ENCODE measurements around the gene RAB17. TPM values are rescaled to one million over a fixed set of nuclear protein-coding genes. Genes with fewer than 3 reads are reported as not detected.

The RAB17 gene
- total RNA-seq, 3 donors from 2014 or later (not counting 1 experiment from before 2014, with no cell fraction given), result not detected

GRCh38 chr2:237558961-237559641 lies 31.4 kb downstream of the RAB17 start:
- H3K4me1 Mint-ChIP-seq, result no peaks in the 10 kb centered on the region
- H3K27me3 ChIP-seq (ENCODE audit: control insufficient read depth, insufficient read depth, low read length), result no peaks in the 10 kb centered on the region
- WGBS (ENCODE audit: insufficient coverage), result 81% methylated on average over 22 of the region's 22 CpGs

DNA sequence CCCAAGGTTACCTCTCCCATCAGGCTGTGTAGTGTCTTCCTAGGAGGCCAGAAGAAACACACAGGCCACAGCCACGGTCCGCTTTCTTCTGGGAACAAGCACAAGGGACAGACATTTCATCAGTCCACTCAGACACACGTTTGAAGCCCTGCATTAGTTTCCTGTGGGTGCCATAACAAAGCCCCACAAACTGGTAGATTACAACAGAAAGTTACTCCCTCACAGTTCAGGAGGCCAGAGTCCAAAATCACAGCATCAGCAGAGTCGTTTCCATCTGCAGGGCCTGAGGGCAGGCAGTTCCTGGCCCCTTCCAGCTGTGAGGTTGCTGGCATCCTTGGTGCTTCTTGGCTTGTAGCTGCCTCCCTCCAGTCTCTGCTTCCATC lies 32.9 kb downstream of the RAB17 start:
- peaks cover 14% of the 10 kb centered on the region for H3K9me3 ChIP-seq (ENCODE audit: control insufficient read depth, insufficient read depth, low read length)
- no peaks in the 10 kb centered on the region for H3K4me1 Mint-ChIP-seq
- no peaks in the 10 kb centered on the region for H3K27me3 ChIP-seq (ENCODE audit: control insufficient read depth, insufficient read depth, low read length)
- no peak for ATAC-seq
- no peak overlapping the region for H3K4me3 ChIP-seq (ENCODE audit: low read length)
- no peaks in the 10 kb centered on the region for H3K36me3 Mint-ChIP-seq
- WGBS (ENCODE audit: insufficient coverage), result 63% methylated on average over 4 of the region's 4 CpGs
- no peaks in the 10 kb centered on the region for H3K36me3 ChIP-seq (ENCODE audit: control insufficient read depth, insufficient read depth, low read length)
- intact Hi-C loops (cut with micrococcal nuclease), result no loop called here
- no peak for TF ChIP-seq CTCF (IDR thresholded peaks at IDR 0.05)
- H3K27ac Mint-ChIP-seq, result no peak overlapping the region
- no peak overlapping the region for H3K27ac ChIP-seq (ENCODE audit: low read length)
- H3K9me3 Mint-ChIP-seq, result peaks cover 2 to 3% of the 10 kb centered on the region in 2 donors
- H3K4me1 ChIP-seq (ENCODE audit: control insufficient read depth, insufficient read depth, low read length), result no peaks in the 10 kb centered on the region
- H3K4me3 Mint-ChIP-seq, result no peak overlapping the region
- DNase-seq, result no peak
- peaks cover 19 to 24% of the 10 kb centered on the region in 2 donors for H3K27me3 Mint-ChIP-seq (ENCODE audit: low read depth in 2 of 2)

More at GRCh38 chr2:237558961-237559641, 31.4 kb downstream of the RAB17 start:
- no peak for TF ChIP-seq CTCF (IDR thresholded peaks at IDR 0.05)
- ATAC-seq (no peak), DNase-seq (no peak)
- Mint-ChIP-seq H3K4me3 (no peak overlapping the region), H3K27me3 (ENCODE audit: low read depth in 2 of 2) (peaks cover 16 to 22% of the 10 kb centered on the region in 2 donors), H3K36me3 (no peaks in the 10 kb centered on the region), H3K9me3 (peaks cover 2 to 3% of the 10 kb centered on the region in 2 donors), H3K27ac (no peak overlapping the region)
- Histone ChIP-seq H3K4me3 (ENCODE audit: low read length) (no peak overlapping the region), H3K9me3 (ENCODE audit: control insufficient read depth, insufficient read depth, low read length) (peaks cover 14% of the 10 kb centered on the region), H3K36me3 (ENCODE audit: control insufficient read depth, insufficient read depth, low read length) (no peaks in the 10 kb centered on the region), H3K27ac (ENCODE audit: low read length) (no peak overlapping the region), H3K4me1 (ENCODE audit: control insufficient read depth, insufficient read depth, low read length) (no peaks in the 10 kb centered on the region)
- intact Hi-C loops (cut with micrococcal nuclease), result no loop called here

- H3K4me1 Mint-ChIP-seq, result no peaks in the 10 kb centered on the region
- no peaks in the 10 kb centered on the region for H3K36me3 ChIP-seq (ENCODE audit: control insufficient read depth, insufficient read depth, low read length)
- H3K27me3 ChIP-seq (ENCODE audit: control insufficient read depth, insufficient read depth, low read length), result no peaks in the 10 kb centered on the region
- peaks cover 19 to 24% of the 10 kb centered on the region in 2 donors for H3K27me3 Mint-ChIP-seq (ENCODE audit: low read depth in 2 of 2)
- H3K4me1 ChIP-seq (ENCODE audit: control insufficient read depth, insufficient read depth, low read length), result no peaks in the 10 kb centered on the region
- WGBS (ENCODE audit: insufficient coverage), result 67% methylated on average over 10 of the region's 11 CpGs
- peaks cover 14% of the 10 kb centered on the region for H3K9me3 ChIP-seq (ENCODE audit: control insufficient read depth, insufficient read depth, low read length)
- ATAC-seq (no peak), DNase-seq (peak in 1 of 2 donors; percentile 28)
- no peak for TF ChIP-seq CTCF (IDR thresholded peaks at IDR 0.05)
- peaks cover 2 to 3% of the 10 kb centered on the region in 2 donors for H3K9me3 Mint-ChIP-seq
- no peaks in the 10 kb centered on the region for H3K36me3 Mint-ChIP-seq
- no peak overlapping the region for H3K27ac ChIP-seq (ENCODE audit: low read length)
- H3K4me3 Mint-ChIP-seq, result no peak overlapping the region
- intact Hi-C loops (cut with micrococcal nuclease), result no loop called here
- H3K4me3 ChIP-seq (ENCODE audit: low read length), result no peak overlapping the region
- no peak overlapping the region for H3K27ac Mint-ChIP-seq
These were observed 33.5 kb downstream of the RAB17 start for GRCh38 chr2:237556773-237557632.

Data from natural killer cell (primary cell).